Neuronal stem cell (in vitro differentiated cells): ENCODE results near the gene MDH1B. TPM values are rescaled to one million over a fixed set of nuclear protein-coding genes. Genes with fewer than 3 reads are reported as not detected.

Experiments used
- DNase-seq: peaks from one replicate; pipeline ENCODE4 v3.0.0-alpha.2; 2013; ENCODE audit warnings: low spot score
- H2AFZ ChIP-seq: one replicate; pipeline ENCODE4 v1.6.1; 2013; ENCODE audit warnings: mild to moderate bottlenecking, low read length, inconsistent platforms
- H2AK5ac ChIP-seq: 2 replicates; pipeline ENCODE4 v1.6.1; 2013; ENCODE audit warnings: low read depth, mild to moderate bottlenecking, inconsistent platforms, low read length, moderate library complexity, mixed read lengths
- H2BK120ac ChIP-seq: 2 replicates; pipeline ENCODE4 v1.6.1; 2013; ENCODE audit warnings: low read depth, mild to moderate bottlenecking, inconsistent platforms, low read length, moderate library complexity, mixed read lengths
- H2BK12ac ChIP-seq: one replicate; pipeline ENCODE4 v1.6.1; 2013; ENCODE audit warnings: low read length, inconsistent platforms
- H2BK15ac ChIP-seq: 2 replicates; pipeline ENCODE4 v1.6.1; 2013; ENCODE audit warnings: mild to moderate bottlenecking, low read length, inconsistent platforms, mixed read lengths
- H2BK5ac ChIP-seq: one replicate; pipeline ENCODE4 v1.6.1; 2013; ENCODE audit warnings: inconsistent platforms, mild to moderate bottlenecking, low read length, moderate library complexity
- H3K14ac ChIP-seq: one replicate; pipeline ENCODE4 v1.6.1; 2013; ENCODE audit warnings: low read length, inconsistent platforms
- H3K18ac ChIP-seq: 2 replicates; pipeline ENCODE4 v1.6.1; 2013; ENCODE audit warnings: low read length, inconsistent platforms
- H3K23ac ChIP-seq: 2 replicates; pipeline ENCODE4 v1.6.1; 2013; ENCODE audit warnings: low read depth, mild to moderate bottlenecking, mixed read lengths, low read length, inconsistent platforms; ENCODE audit not compliant: poor library complexity
- H3K27ac ChIP-seq: replicated peaks from 3 replicates; pipeline ENCODE4 v1.5.1; 2013; ENCODE audit warnings: low read length, inconsistent platforms
- H3K27me3 ChIP-seq, 3 experiments: 2 replicates each; pipeline ENCODE4 v1.6.1; 2013; ENCODE audit warnings: low read length in 3 of 3, mild to moderate bottlenecking in 2 of 3, inconsistent platforms in 1 of 3, low read depth in 1 of 3, mixed read lengths in 1 of 3, moderate library complexity in 1 of 3; ENCODE audit not compliant: control insufficient read depth in 3 of 3, insufficient read depth in 3 of 3
- H3K36me3 ChIP-seq, 2 donors: replicated peaks in 1 of 2; 2 replicates each; pipeline ENCODE4 v1.6.1; 2013; ENCODE audit warnings: low read length in 2 of 2; ENCODE audit not compliant: control insufficient read depth in 2 of 2, insufficient read depth in 2 of 2
- H3K4ac ChIP-seq: 2 replicates; pipeline ENCODE4 v1.6.1; 2013; ENCODE audit warnings: inconsistent platforms, mild to moderate bottlenecking, low read length, moderate library complexity
- H3K4me1 ChIP-seq, 2 donors: 1 replicate in 1 of 2; 2 replicates in 1 of 2; pipeline ENCODE4 v1.6.1; 2013; ENCODE audit warnings: low read length in 2 of 2, low read depth in 1 of 2; ENCODE audit not compliant: control insufficient read depth in 2 of 2, insufficient read depth in 1 of 2
- H3K4me2 ChIP-seq: one replicate; pipeline ENCODE4 v1.6.1; 2013; ENCODE audit warnings: mild to moderate bottlenecking, low read length, inconsistent platforms; ENCODE audit not compliant: insufficient read depth, poor library complexity, severe bottlenecking
- H3K4me3 ChIP-seq, 2 donors: 2 replicates each; pipeline ENCODE4 v1.5.1; 2013; ENCODE audit warnings: low read length in 2 of 2, mild to moderate bottlenecking in 2 of 2, inconsistent platforms in 1 of 2, moderate library complexity in 1 of 2
- H3K79me1 ChIP-seq: one replicate; pipeline ENCODE4 v1.6.1; 2013; ENCODE audit warnings: low read depth, mild to moderate bottlenecking, inconsistent platforms, low read length, moderate library complexity
- H3K9ac ChIP-seq: one replicate; pipeline ENCODE4 v1.6.1; 2013; ENCODE audit warnings: mild to moderate bottlenecking, low read depth, low read length, inconsistent platforms; ENCODE audit not compliant: poor library complexity
- H3K9me3 ChIP-seq, 2 donors: replicated peaks in 1 of 2; 2 replicates each; pipeline versions ENCODE3 to v1.6.1; 2013; ENCODE audit warnings: low read length in 2 of 2, mild to moderate bottlenecking in 2 of 2, inconsistent platforms in 1 of 2, low read depth in 1 of 2, mixed read lengths in 1 of 2, moderate library complexity in 1 of 2; ENCODE audit not compliant: control insufficient read depth in 2 of 2, insufficient read depth in 1 of 2
- H4K8ac ChIP-seq: one replicate; pipeline ENCODE4 v1.6.1; 2013; ENCODE audit warnings: low read depth, mild to moderate bottlenecking, inconsistent platforms, low read length, moderate library complexity
- H4K91ac ChIP-seq: one replicate; pipeline ENCODE4 v1.6.1; 2013; ENCODE audit warnings: low read length, low read depth, mild to moderate bottlenecking, inconsistent platforms; ENCODE audit not compliant: poor library complexity
- WGBS, 2 donors: extraction: QIAGEN DNeasy Blood & Tissue Kit; methylation state at CpG; one replicate each; pipeline ENCODE4 v1.1.7; 2013; ENCODE audit warnings: missing lambda C conversion rate in 2 of 2, mixed read lengths in 1 of 2; ENCODE audit not compliant: insufficient read length in 2 of 2, insufficient replicate concordance in 1 of 2; ENCODE audit errors: extremely low coverage in 2 of 2; 5-methylcytosine and 5-hydroxymethylcytosine counted together
- small RNA-seq: library from polyadenylated mRNA; stranded (forward); fragments of <200 nt; extraction: miRNeasy Mini kit (QIAGEN cat#:217004); gene quantifications from one replicate; pipeline ENCODE3, GENCODE V24; 2013; ENCODE audit not compliant: insufficient read depth

Gene MDH1B

GRCh38 chr2:206688453-206688852 is 76.7 kb downstream of the MDH1B start:
- no peaks in the 10 kb centered on the region for H3K4me1 ChIP-seq
- H2BK12ac ChIP-seq = no peak overlapping the region
- DNase-seq = no peak
- H3K4ac ChIP-seq = no peak overlapping the region
- no peak overlapping the region for H3K4me3 ChIP-seq
- H2BK15ac ChIP-seq = no peak overlapping the region
- H4K91ac ChIP-seq = no peak overlapping the region
- no peak overlapping the region for H3K14ac ChIP-seq
- no peak overlapping the region for H2AK5ac ChIP-seq
- H3K27me3 ChIP-seq = peaks cover 0 to 11% (median 0%) of the 10 kb centered on the region in 3 experiments
- no peak overlapping the region for H3K18ac ChIP-seq
- H3K23ac ChIP-seq = no peak overlapping the region
- H3K36me3 ChIP-seq = no peaks in the 10 kb centered on the region
- H3K4me2 ChIP-seq = no peak overlapping the region
- no peak overlapping the region for H4K8ac ChIP-seq
- H2BK120ac ChIP-seq = no peak overlapping the region
- H2AFZ ChIP-seq = no peak overlapping the region
- H3K27ac ChIP-seq = no peak overlapping the region
- no peak overlapping the region for H2BK5ac ChIP-seq
- whole genome bisulfite sequencing, 2 donors = no CpG with 5 or more reads among the region's 2 CpGs
- no peak overlapping the region for H3K9ac ChIP-seq
- H3K79me1 ChIP-seq = no peaks in the 10 kb centered on the region
- peaks cover 0 to 4% of the 10 kb centered on the region in 2 donors for H3K9me3 ChIP-seq

Small RNA genes lying within 50 kb of the gene (small RNA-seq; reads per million reads assigned to genes)
- gene MIR3130-2 = not detected
- not detected for gene RF00019
